ENCODE data around the gene SLC16A3. TPM values are rescaled to one million over a fixed set of nuclear protein-coding genes. Genes with fewer than 3 reads are reported as not detected.

SLC16A3 gene
- total RNA-seq, 1 donor from 2014 or later: 162 TPM

- H3K9me3 Mint-ChIP-seq: no peaks in the 10 kb centered on the region
- H3K36me3 Mint-ChIP-seq (ENCODE audit: low read depth): peaks cover 16% of the 10 kb centered on the region
- H3K27ac Mint-ChIP-seq: no peak overlapping the region
- peak; percentile 81 for DNase-seq
- no peaks in the 10 kb centered on the region for H3K27me3 Mint-ChIP-seq
- intact Hi-C loops (cut with micrococcal nuclease): loop anchor here (10.0 kb wide), 2 partner anchors 183 to 223 kb away; partner anchors contain the start of genes CYBC1, HEXD, NARF and OGFOD3
- H3K4me3 Mint-ChIP-seq: peak overlapping the region; percentile 26
- peaks cover 13% of the 10 kb centered on the region for H3K4me1 Mint-ChIP-seq
These were observed 2.9 kb downstream of the SLC16A3 start for GRCh38 chr17:82231562-82232321.

DNA sequence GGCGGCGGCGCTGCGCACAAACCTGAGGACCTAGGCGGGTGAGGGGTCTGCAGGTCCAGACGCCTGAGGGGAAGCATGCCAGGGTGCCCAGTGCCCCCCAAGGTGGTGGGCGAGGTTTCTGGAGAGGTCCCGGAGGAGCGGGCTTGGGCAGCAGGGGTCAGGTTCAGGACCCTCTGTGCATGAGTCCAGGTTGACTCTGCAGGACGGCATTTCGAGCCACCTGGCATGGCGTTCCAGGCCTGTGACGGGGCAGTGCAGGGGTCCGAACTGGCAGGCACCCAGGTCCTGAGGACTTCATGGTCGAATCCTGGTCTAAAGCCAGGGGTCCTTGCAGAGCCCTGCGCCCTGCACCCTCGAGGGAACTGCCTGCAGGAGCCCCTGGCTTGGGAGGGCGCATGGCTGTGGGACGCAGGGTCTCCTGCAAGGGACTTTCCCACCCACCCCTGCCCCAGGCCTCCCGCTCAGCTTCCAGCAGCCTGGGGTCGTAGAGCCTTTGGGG lies 3.5 kb downstream of the SLC16A3 start:
- H3K4me1 Mint-ChIP-seq: peaks cover 12% of the 10 kb centered on the region
- no peaks in the 10 kb centered on the region for H3K27me3 Mint-ChIP-seq
- DNase-seq: peak; percentile 62
- H3K9me3 Mint-ChIP-seq: no peaks in the 10 kb centered on the region
- H3K4me3 Mint-ChIP-seq: no peak overlapping the region
- intact Hi-C loops (cut with micrococcal nuclease): loop anchor here (10.0 kb wide), 2 partner anchors 182 to 222 kb away; partner anchors contain the start of genes CYBC1, HEXD, NARF and OGFOD3
- no peak overlapping the region for H3K27ac Mint-ChIP-seq
- H3K36me3 Mint-ChIP-seq (ENCODE audit: low read depth): peaks cover 16% of the 10 kb centered on the region

GRCh38 chr17:82232876-82233785 lies 4.3 kb downstream of the SLC16A3 start:
- intact Hi-C loops (cut with micrococcal nuclease): loop anchor here (10.0 kb wide), 2 partner anchors 182 to 222 kb away; partner anchors contain the start of genes CYBC1, HEXD, NARF and OGFOD3
- Mint-ChIP-seq H3K36me3 (ENCODE audit: low read depth) (peaks cover 19% of the 10 kb centered on the region), H3K4me3 (peak overlapping the region; percentile 21), H3K27ac (no peak overlapping the region), H3K27me3 (no peaks in the 10 kb centered on the region), H3K4me1 (peaks cover 15% of the 10 kb centered on the region), H3K9me3 (no peaks in the 10 kb centered on the region)
- DNase-seq: peak; percentile 61

DNA sequence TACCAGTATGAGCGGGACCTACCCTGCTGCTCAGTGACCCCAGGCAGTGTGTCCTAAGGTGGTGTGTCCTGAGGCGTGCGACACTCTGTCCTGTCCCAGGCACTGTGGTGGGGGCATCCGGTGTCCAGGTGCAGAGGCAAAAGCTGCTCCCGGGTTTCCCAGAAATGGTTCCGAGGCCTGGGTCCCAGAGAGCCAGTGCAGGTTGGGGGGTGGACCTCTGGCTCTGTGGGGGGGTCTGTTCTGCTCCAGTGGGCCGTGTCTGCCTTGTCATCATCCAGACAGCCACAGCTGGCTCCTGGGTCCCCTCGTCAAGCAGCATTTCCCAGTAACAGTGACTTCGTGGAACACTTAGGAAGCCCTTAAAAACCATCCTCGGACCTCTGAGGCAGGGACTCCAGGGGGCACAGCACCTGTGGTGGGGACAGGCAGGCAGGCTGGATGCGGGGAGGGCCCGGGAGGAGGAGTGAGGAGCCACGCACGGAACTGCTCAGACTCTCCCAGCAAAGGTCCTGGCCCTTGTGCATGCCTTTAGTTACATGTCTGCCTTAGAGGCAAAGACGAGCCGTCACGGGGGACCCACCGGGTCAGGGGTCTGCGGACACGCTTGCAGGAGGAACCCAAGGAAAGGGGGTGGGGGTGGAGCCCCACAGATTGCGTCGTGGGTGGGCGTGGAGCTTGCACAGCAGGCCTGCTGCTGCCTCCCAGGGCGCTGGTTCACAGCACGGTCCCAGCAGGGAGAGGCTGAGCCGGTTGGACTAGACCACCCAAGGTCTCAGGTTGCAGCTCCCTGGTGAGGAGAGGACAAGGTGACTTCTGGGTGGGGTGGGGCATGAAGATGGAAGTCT lies 5.6 kb downstream of the SLC16A3 start:
- H3K36me3 Mint-ChIP-seq (ENCODE audit: low read depth): peaks cover 24% of the 10 kb centered on the region
- peaks cover 22% of the 10 kb centered on the region for H3K4me1 Mint-ChIP-seq
- intact Hi-C loops (cut with micrococcal nuclease): loop anchor here (5.0 to 10.0 kb wide), 3 partner anchors 38 to 220 kb away; partner anchors contain the start of genes CSNK1D, CYBC1, HEXD and NARF
- no peaks in the 10 kb centered on the region for H3K27me3 Mint-ChIP-seq
- H3K27ac Mint-ChIP-seq: no peak overlapping the region
- DNase-seq: peak; percentile 58
- H3K9me3 Mint-ChIP-seq: no peaks in the 10 kb centered on the region
- H3K4me3 Mint-ChIP-seq: peak overlapping the region; percentile 15

GRCh38 chr17:82235056-82235774 lies 6.4 kb downstream of the SLC16A3 start:
- Mint-ChIP-seq H3K4me3 (no peak overlapping the region), H3K36me3 (ENCODE audit: low read depth) (peaks cover 21% of the 10 kb centered on the region), H3K27me3 (no peaks in the 10 kb centered on the region), H3K4me1 (peaks cover 22% of the 10 kb centered on the region), H3K27ac (no peak overlapping the region), H3K9me3 (no peaks in the 10 kb centered on the region)
- no peak for DNase-seq
- intact Hi-C loops (cut with micrococcal nuclease): loop anchor here (5.0 to 10.0 kb wide), 3 partner anchors 37 to 220 kb away; partner anchors contain the start of genes CSNK1D, CYBC1, HEXD and NARF

- no peaks in the 10 kb centered on the region for H3K9me3 Mint-ChIP-seq
- H3K4me1 Mint-ChIP-seq: peaks cover 27% of the 10 kb centered on the region
- DNase-seq: no peak
- no peaks in the 10 kb centered on the region for H3K27me3 Mint-ChIP-seq
- H3K27ac Mint-ChIP-seq: no peak overlapping the region
- peak overlapping the region; percentile 35 for H3K4me3 Mint-ChIP-seq
- H3K36me3 Mint-ChIP-seq (ENCODE audit: low read depth): peaks cover 26% of the 10 kb centered on the region
- intact Hi-C loops (cut with micrococcal nuclease): loop anchor here (1.0 to 10.0 kb wide), 4 partner anchors 37 to 219 kb away; partner anchors contain the start of genes CD7, CSNK1D, CYBC1 and HEXD
These were observed 6.9 kb downstream of the SLC16A3 start for GRCh38 chr17:82235775-82236141.

- Mint-ChIP-seq H3K9me3 (no peaks in the 10 kb centered on the region), H3K27me3 (no peaks in the 10 kb centered on the region), H3K4me3 (peak overlapping the region; percentile 35), H3K36me3 (ENCODE audit: low read depth) (peaks cover 26% of the 10 kb centered on the region), H3K27ac (no peak overlapping the region), H3K4me1 (peaks cover 28% of the 10 kb centered on the region)
- intact Hi-C loops (cut with micrococcal nuclease): loop anchor here (1.0 to 10.0 kb wide), 4 partner anchors 36 to 218 kb away; partner anchors contain the start of genes CD7, CSNK1D, CYBC1 and HEXD
- DNase-seq: peak; percentile 91
These were observed 7.5 kb downstream of the SLC16A3 start for GRCh38 chr17:82236142-82236971.

DNA sequence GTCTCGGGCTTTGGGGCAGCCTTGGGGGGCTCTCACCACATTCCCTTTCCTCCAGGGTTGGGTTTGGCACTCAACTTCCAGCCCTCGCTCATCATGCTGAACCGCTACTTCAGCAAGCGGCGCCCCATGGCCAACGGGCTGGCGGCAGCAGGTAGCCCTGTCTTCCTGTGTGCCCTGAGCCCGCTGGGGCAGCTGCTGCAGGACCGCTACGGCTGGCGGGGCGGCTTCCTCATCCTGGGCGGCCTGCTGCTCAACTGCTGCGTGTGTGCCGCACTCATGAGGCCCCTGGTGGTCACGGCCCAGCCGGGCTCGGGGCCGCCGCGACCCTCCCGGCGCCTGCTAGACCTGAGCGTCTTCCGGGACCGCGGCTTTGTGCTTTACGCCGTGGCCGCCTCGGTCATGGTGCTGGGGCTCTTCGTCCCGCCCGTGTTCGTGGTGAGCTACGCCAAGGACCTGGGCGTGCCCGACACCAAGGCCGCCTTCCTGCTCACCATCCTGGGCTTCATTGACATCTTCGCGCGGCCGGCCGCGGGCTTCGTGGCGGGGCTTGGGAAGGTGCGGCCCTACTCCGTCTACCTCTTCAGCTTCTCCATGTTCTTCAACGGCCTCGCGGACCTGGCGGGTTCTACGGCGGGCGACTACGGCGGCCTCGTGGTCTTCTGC lies 8.4 kb downstream of the SLC16A3 start:
- Mint-ChIP-seq H3K9me3 (no peaks in the 10 kb centered on the region), H3K4me3 (peak overlapping the region; percentile 45), H3K27ac (peak overlapping the region; percentile 11), H3K27me3 (no peaks in the 10 kb centered on the region), H3K36me3 (ENCODE audit: low read depth) (peaks cover 28% of the 10 kb centered on the region), H3K4me1 (peaks cover 32% of the 10 kb centered on the region)
- peak; percentile 62 for DNase-seq
- intact Hi-C loops (cut with micrococcal nuclease): loop anchor here (5.0 to 10.0 kb wide), 3 partner anchors 35 to 218 kb away; partner anchors contain the start of genes CSNK1D, CYBC1, HEXD and NARF

DNA sequence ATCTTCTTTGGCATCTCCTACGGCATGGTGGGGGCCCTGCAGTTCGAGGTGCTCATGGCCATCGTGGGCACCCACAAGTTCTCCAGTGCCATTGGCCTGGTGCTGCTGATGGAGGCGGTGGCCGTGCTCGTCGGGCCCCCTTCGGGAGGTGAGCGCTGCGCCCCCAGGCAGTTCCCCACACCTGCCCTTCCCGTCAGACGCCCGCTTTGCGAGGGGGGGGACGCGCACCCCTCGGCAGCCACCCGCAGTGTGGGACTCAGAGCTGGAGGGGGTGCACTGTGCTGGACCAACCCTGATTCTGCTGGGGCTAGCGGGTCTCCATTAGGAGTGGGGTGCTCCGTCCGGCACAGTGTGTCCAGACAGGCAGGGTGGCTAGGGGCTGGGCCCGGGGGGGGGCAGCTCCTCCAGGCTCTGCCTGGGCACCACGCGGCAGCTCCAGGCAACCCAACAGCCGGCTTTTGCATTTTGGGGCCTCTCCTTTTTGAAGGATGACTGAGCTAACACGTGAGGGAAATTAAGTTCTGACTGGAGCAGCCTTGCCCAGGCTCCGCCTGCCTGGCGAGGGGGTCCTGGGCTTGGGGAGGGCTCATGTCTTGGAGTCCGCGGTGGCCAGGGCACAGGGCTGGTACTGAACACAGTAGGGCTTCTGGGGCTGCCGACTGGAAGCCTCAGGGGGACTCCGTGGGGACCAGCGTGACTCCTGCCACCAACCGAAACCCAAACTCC lies 9.1 kb downstream of the SLC16A3 start:
- peak overlapping the region; percentile 76 for H3K4me3 Mint-ChIP-seq
- H3K9me3 Mint-ChIP-seq: no peaks in the 10 kb centered on the region
- H3K36me3 Mint-ChIP-seq (ENCODE audit: low read depth): peaks cover 33% of the 10 kb centered on the region
- no peak for DNase-seq
- intact Hi-C loops (cut with micrococcal nuclease): loop anchor here (5.0 to 10.0 kb wide), 3 partner anchors 34 to 217 kb away; partner anchors contain the start of genes CSNK1D, CYBC1, HEXD and NARF
- H3K27me3 Mint-ChIP-seq: no peaks in the 10 kb centered on the region
- peaks cover 32% of the 10 kb centered on the region for H3K4me1 Mint-ChIP-seq
- H3K27ac Mint-ChIP-seq: peak overlapping the region; percentile 62

DNA sequence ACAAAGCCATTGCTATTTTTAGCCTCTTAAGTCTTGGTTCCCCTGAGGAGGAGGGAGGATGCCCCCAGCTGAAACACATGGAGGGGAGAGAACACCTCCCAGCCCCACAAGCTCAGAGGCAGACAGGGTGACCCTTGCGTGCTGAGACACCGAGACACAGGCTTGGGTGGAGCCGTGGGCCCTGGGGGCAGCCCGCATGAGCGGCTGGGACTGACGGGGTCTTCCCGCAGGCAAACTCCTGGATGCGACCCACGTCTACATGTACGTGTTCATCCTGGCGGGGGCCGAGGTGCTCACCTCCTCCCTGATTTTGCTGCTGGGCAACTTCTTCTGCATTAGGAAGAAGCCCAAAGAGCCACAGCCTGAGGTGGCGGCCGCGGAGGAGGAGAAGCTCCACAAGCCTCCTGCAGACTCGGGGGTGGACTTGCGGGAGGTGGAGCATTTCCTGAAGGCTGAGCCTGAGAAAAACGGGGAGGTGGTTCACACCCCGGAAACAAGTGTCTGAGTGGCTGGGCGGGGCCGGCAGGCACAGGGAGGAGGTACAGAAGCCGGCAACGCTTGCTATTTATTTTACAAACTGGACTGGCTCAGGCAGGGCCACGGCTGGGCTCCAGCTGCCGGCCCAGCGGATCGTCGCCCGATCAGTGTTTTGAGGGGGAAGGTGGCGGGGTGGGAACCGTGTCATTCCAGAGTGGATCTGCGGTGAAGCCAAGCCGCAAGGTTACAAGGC lies 9.8 kb downstream of the SLC16A3 start:
- Mint-ChIP-seq H3K4me1 (peaks cover 29% of the 10 kb centered on the region), H3K4me3 (peak overlapping the region; percentile 76), H3K27ac (peak overlapping the region; percentile 86), H3K9me3 (no peaks in the 10 kb centered on the region), H3K36me3 (ENCODE audit: low read depth) (peaks cover 33% of the 10 kb centered on the region), H3K27me3 (no peaks in the 10 kb centered on the region)
- DNase-seq: peak; percentile 93
- intact Hi-C loops (cut with micrococcal nuclease): loop anchor here (5.0 to 10.0 kb wide), 3 partner anchors 34 to 216 kb away; partner anchors contain the start of genes CSNK1D, CYBC1, HEXD and NARF
